ENCODE data around the gene RPL37. TPM values are rescaled to one million over a fixed set of nuclear protein-coding genes. Genes with fewer than 3 reads are reported as not detected.

RPL37 gene
- total RNA-seq, 1 experiment from 2014 or later = 916 TPM

GRCh38 chr5:40871177-40871576, 36.2 kb upstream of the RPL37 start:
- no peak for ATAC-seq
- BruUV-seq (replicated peaks) = no TSS peak
- ChIA-PET POLR2A (no interaction called here), CTCF (no interaction called here)
- Histone ChIP-seq H3K36me3 (ENCODE audit: control insufficient read depth, insufficient read depth, low read length) (no peaks in the 10 kb centered on the region), H3K9me3 (ENCODE audit: control insufficient read depth, insufficient read depth, low read depth, low read length) (no peaks in the 10 kb centered on the region), H3K4me3 (ENCODE audit: low read depth in 2 of 2, low read length in 2 of 2) (no peak overlapping the region), H3K4me1 (ENCODE audit: control insufficient read depth, insufficient read depth, low read length) (no peaks in the 10 kb centered on the region), H3K27ac (ENCODE audit: low read length) (no peak overlapping the region), H3K27me3 (ENCODE audit: control insufficient read depth, insufficient read depth, low read length) (no peaks in the 10 kb centered on the region)
- TF ChIP-seq TCF7L2 (IDR thresholded peaks at IDR 0.05; ENCODE audit: low read depth, low read length) = no peak
- TF ChIP-seq POLR2AphosphoS5 (IDR thresholded peaks at IDR 0.05; ENCODE audit: low read depth, low read length) = no peak
- no peak for TF ChIP-seq CTCF (IDR thresholded peaks at IDR 0.05)
- no peak for TF ChIP-seq REST (IDR thresholded peaks at IDR 0.05; ENCODE audit: insufficient read depth in 1 of 2, low read depth in 2 of 2, low read length in 1 of 2)
- no peak for TF ChIP-seq SIN3A (IDR thresholded peaks at IDR 0.05; ENCODE audit: borderline replicate concordance, insufficient read depth, low read depth, low read length)
- in situ Hi-C loops (cut with HindIII; ENCODE audit: low pct_unique_long_range_greater_than_20kb, low sequenced_read_pairs) = no loop called here
- intact Hi-C loops (cut with micrococcal nuclease; ENCODE audit: unreplicated experiment) = loop anchor here (10.0 kb wide), 1 partner anchor 1296 kb away; no protein-coding TSS in a partner anchor
- DNase-seq (ENCODE audit: low read depth, low spot score) = no peak

- ATAC-seq (no peak), DNase-seq (ENCODE audit: low read depth, low spot score) (no peak)
- BruUV-seq (replicated peaks) = no TSS peak
- Histone ChIP-seq H3K27me3 (ENCODE audit: control insufficient read depth, insufficient read depth, low read length) (no peaks in the 10 kb centered on the region), H3K4me3 (ENCODE audit: low read depth in 2 of 2, low read length in 2 of 2) (no peak overlapping the region), H3K27ac (ENCODE audit: low read length) (no peak overlapping the region), H3K36me3 (ENCODE audit: control insufficient read depth, insufficient read depth, low read length) (no peaks in the 10 kb centered on the region), H3K9me3 (ENCODE audit: control insufficient read depth, insufficient read depth, low read depth, low read length) (no peaks in the 10 kb centered on the region), H3K4me1 (ENCODE audit: control insufficient read depth, insufficient read depth, low read length) (no peaks in the 10 kb centered on the region)
- in situ Hi-C loops (cut with HindIII; ENCODE audit: low pct_unique_long_range_greater_than_20kb, low sequenced_read_pairs) = no loop called here
- TF ChIP-seq CTCF (IDR thresholded peaks at IDR 0.05) (no peak), TCF7L2 (IDR thresholded peaks at IDR 0.05; ENCODE audit: low read depth, low read length) (no peak), SIN3A (IDR thresholded peaks at IDR 0.05; ENCODE audit: borderline replicate concordance, insufficient read depth, low read depth, low read length) (no peak), REST (IDR thresholded peaks at IDR 0.05; ENCODE audit: insufficient read depth in 1 of 2, low read depth in 2 of 2, low read length in 1 of 2) (no peak), POLR2AphosphoS5 (IDR thresholded peaks at IDR 0.05; ENCODE audit: low read depth, low read length) (no peak)
- POLR2A ChIA-PET = no interaction called here
- CTCF ChIA-PET = no interaction called here
- intact Hi-C loops (cut with micrococcal nuclease; ENCODE audit: unreplicated experiment) = no loop called here
These were observed 34.4 kb upstream of the RPL37 start for GRCh38 chr5:40869384-40869783.
